Thyroid gland (tissue), 4 donors: ENCODE data around the gene FYB1.
A peak's percentile ranks its signal among the peaks of the same experiment; 100 is the strongest.

Experiments
- POLR2A ChIP-seq, 2 donors: fragments of 450-650 bp; IDR thresholded peaks; one replicate each; pipeline ENCODE4 v1.6.1; 2017; ENCODE audit warnings: antibody characterized with exemption in 2 of 2, mild to moderate bottlenecking in 2 of 2, moderate library complexity in 1 of 2
- TF ChIP-seq, protein P1 (sequence below), 6 experiments: fragments of 200-600 bp in 3 of 6; fragments of 450-650 bp in 3 of 6; sonication (generic) in 3 of 6; IDR thresholded peaks; one replicate each; pipeline ENCODE4 v1.5.1; 2016 to 2019; ENCODE audit warnings: antibody characterized with exemption in 6 of 6, mild to moderate bottlenecking in 2 of 6, inconsistent platforms in 1 of 6, moderate library complexity in 1 of 6

DNA sequence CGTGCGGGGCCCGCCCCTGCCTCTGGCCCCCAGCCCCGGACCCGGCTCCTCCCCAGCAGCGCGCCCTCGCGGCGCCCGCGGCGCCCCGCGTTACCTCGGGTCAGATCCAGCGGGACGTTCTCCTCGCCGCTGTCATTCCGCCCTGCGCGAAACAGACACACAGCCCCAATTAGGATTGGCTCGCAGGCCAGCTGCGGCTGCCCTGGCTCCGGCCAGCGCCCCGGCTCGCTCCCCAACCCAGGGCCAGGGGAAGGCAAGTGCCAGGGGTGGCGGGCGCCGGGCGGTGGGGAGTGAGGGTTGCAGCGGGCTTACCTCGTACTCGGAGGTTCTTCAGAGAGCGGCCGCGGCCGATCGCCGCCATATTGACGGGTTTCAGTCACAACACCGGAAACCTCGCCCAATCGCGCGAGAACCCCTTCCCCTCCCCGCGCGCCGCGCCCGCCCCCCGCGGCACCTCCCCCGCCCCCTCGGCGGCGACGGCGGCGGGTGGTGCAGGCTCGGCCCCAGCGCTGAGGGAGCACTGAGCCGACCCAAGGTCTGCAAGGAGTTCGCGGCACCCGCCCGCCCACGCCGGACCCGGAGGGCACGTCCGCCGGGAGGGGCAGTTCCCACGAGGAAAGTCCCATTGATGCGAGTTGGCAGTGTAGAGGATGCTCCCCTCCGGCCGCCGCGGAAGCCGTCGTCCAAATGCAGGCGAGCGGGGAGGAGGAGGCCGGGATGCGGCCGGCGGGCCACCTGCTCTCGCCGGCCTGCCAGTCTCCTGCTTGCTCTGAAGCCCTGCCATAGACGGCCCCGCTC, 145.1 kb downstream of the FYB1 start, which contains the start of gene RICTOR:
- peak in 1 of 2 donors; percentile 80 for TF ChIP-seq POLR2A (IDR thresholded peaks at IDR 0.05)
- TF ChIP-seq, protein P1, sequence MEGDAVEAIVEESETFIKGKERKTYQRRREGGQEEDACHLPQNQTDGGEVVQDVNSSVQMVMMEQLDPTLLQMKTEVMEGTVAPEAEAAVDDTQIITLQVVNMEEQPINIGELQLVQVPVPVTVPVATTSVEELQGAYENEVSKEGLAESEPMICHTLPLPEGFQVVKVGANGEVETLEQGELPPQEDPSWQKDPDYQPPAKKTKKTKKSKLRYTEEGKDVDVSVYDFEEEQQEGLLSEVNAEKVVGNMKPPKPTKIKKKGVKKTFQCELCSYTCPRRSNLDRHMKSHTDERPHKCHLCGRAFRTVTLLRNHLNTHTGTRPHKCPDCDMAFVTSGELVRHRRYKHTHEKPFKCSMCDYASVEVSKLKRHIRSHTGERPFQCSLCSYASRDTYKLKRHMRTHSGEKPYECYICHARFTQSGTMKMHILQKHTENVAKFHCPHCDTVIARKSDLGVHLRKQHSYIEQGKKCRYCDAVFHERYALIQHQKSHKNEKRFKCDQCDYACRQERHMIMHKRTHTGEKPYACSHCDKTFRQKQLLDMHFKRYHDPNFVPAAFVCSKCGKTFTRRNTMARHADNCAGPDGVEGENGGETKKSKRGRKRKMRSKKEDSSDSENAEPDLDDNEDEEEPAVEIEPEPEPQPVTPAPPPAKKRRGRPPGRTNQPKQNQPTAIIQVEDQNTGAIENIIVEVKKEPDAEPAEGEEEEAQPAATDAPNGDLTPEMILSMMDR (IDR thresholded peaks at IDR 0.05): no peak
